ENCODE results near the gene GDPD5.

Gene GDPD5

GRCh38 chr11:75497788-75498409 is 27.8 kb downstream of the GDPD5 start:
- Histone ChIP-seq H3K9me3 (ENCODE audit: insufficient read depth, low read length) (no peaks in the 10 kb centered on the region), H3K4me2 (ENCODE audit: low read depth, low read length, poor library complexity, severe bottlenecking) (no peak overlapping the region), H3K27ac (ENCODE audit: low read depth, low read length) (no peak overlapping the region), H3F3A (ENCODE audit: insufficient read depth) (no peaks in the 10 kb centered on the region), H3K4me3 (ENCODE audit: insufficient read depth, low read length, poor library complexity, severe bottlenecking) (no peak overlapping the region), H3K9ac (ENCODE audit: low read length) (no peak overlapping the region), H4K20me1 (ENCODE audit: low read depth, low read length) (no peaks in the 10 kb centered on the region), H2AFZ (ENCODE audit: low read depth, low read length, severe bottlenecking) (no peak overlapping the region), H3K36me3 (ENCODE audit: low read length) (no peaks in the 10 kb centered on the region), H3K9me2 (replicated peaks; ENCODE audit: insufficient read depth, low read length) (no peaks in the 10 kb centered on the region), H3K79me2 (ENCODE audit: insufficient read depth, low read length) (no peaks in the 10 kb centered on the region), H3K27me3 (ENCODE audit: low read length) (no peaks in the 10 kb centered on the region)
- TF ChIP-seq CTCF (IDR thresholded peaks at IDR 0.05; ENCODE audit: insufficient read depth, low read length, poor library complexity, severe bottlenecking) (no peak), EZH2phosphoT487 (conservative IDR thresholded peaks at IDR 0.05; ENCODE audit: low read length) (no peak)

- Histone ChIP-seq H3K27ac (ENCODE audit: low read depth, low read length) (no peak overlapping the region), H3K9me3 (ENCODE audit: insufficient read depth, low read length) (no peaks in the 10 kb centered on the region), H3K9me2 (replicated peaks; ENCODE audit: insufficient read depth, low read length) (no peaks in the 10 kb centered on the region), H3F3A (ENCODE audit: insufficient read depth) (no peaks in the 10 kb centered on the region), H3K27me3 (ENCODE audit: low read length) (no peaks in the 10 kb centered on the region), H3K36me3 (ENCODE audit: low read length) (no peaks in the 10 kb centered on the region), H2AFZ (ENCODE audit: low read depth, low read length, severe bottlenecking) (no peak overlapping the region), H3K4me3 (ENCODE audit: insufficient read depth, low read length, poor library complexity, severe bottlenecking) (no peak overlapping the region), H3K9ac (ENCODE audit: low read length) (no peak overlapping the region), H4K20me1 (ENCODE audit: low read depth, low read length) (no peaks in the 10 kb centered on the region), H3K79me2 (ENCODE audit: insufficient read depth, low read length) (no peaks in the 10 kb centered on the region), H3K4me2 (ENCODE audit: low read depth, low read length, poor library complexity, severe bottlenecking) (no peak overlapping the region)
- TF ChIP-seq CTCF (IDR thresholded peaks at IDR 0.05; ENCODE audit: insufficient read depth, low read length, poor library complexity, severe bottlenecking) (no peak), EZH2phosphoT487 (conservative IDR thresholded peaks at IDR 0.05; ENCODE audit: low read length) (no peak)
Measured at GRCh38 chr11:75496305-75496752, 29.4 kb downstream of the GDPD5 start.

GRCh38 chr11:75495749-75496304 is 29.9 kb downstream of the GDPD5 start:
- no peaks in the 10 kb centered on the region for H4K20me1 ChIP-seq (ENCODE audit: low read depth, low read length)
- no peaks in the 10 kb centered on the region for H3K79me2 ChIP-seq (ENCODE audit: insufficient read depth, low read length)
- no peak overlapping the region for H3K9ac ChIP-seq (ENCODE audit: low read length)
- no peaks in the 10 kb centered on the region for H3K36me3 ChIP-seq (ENCODE audit: low read length)
- H3K9me2 ChIP-seq (replicated peaks; ENCODE audit: insufficient read depth, low read length) = no peaks in the 10 kb centered on the region
- no peak overlapping the region for H3K27ac ChIP-seq (ENCODE audit: low read depth, low read length)
- no peaks in the 10 kb centered on the region for H3K9me3 ChIP-seq (ENCODE audit: insufficient read depth, low read length)
- H2AFZ ChIP-seq (ENCODE audit: low read depth, low read length, severe bottlenecking) = no peak overlapping the region
- no peaks in the 10 kb centered on the region for H3F3A ChIP-seq (ENCODE audit: insufficient read depth)
- no peak overlapping the region for H3K4me3 ChIP-seq (ENCODE audit: insufficient read depth, low read length, poor library complexity, severe bottlenecking)
- no peak overlapping the region for H3K4me2 ChIP-seq (ENCODE audit: low read depth, low read length, poor library complexity, severe bottlenecking)
- no peak for TF ChIP-seq CTCF (IDR thresholded peaks at IDR 0.05; ENCODE audit: insufficient read depth, low read length, poor library complexity, severe bottlenecking)
- no peak for TF ChIP-seq EZH2phosphoT487 (conservative IDR thresholded peaks at IDR 0.05; ENCODE audit: low read length)
- no peaks in the 10 kb centered on the region for H3K27me3 ChIP-seq (ENCODE audit: low read length)
